ENCODE data around the gene EDAR.

- TF ChIP-seq GATA2 (IDR thresholded peaks at IDR 0.05; ENCODE audit: low read depth, low read length) (no peak), GATA3 (IDR thresholded peaks at IDR 0.05; ENCODE audit: low read depth, low read length) (no peak)
Measured at GRCh38 chr2:108866041-108866440, 123.0 kb downstream of the EDAR start.

All from SH-SY5Y (cell line).